HTERT RPE-1 (cell line): Measurements from ENCODE around the gene FGF18.
"Not testable (repeated sequence)": the region's sequence is repeated elsewhere in the genome, so short reads cannot be mapped to it uniquely, and the experiment has no call there.

Experiments
- in situ Hi-C: fragments of 300-500 bp; cut with MboI; formaldehyde crosslinking; loops from 4 replicates; pipeline ENCODE4 v1.14.3; 2020; ENCODE audit warnings: low sequenced_read_pairs

FGF18 gene

GRCh38 chr5:171418982-171419687, at the start of gene FGF18:
Gene FGF18, plus strand, starts transcription at chr5:171419647. Its CDS starts 553 bp downstream, at chr5:171420200.
- in situ Hi-C loops: no loop called here

GRCh38 chr5:171369898-171370297, 49.5 kb upstream of the FGF18 start:
- in situ Hi-C loops: no loop called here

- in situ Hi-C loops: not testable (repeated sequence)
Measured at GRCh38 chr5:171370881-171371280, 48.6 kb upstream of the FGF18 start.

GRCh38 chr5:171371326-171371725, 48.1 kb upstream of the FGF18 start:
- in situ Hi-C loops: no loop called here

GRCh38 chr5:171379961-171380360, 39.5 kb upstream of the FGF18 start:
- in situ Hi-C loops: no loop called here

GRCh38 chr5:171384416-171384815, 35.0 kb upstream of the FGF18 start:
- in situ Hi-C loops: not testable (repeated sequence)

- in situ Hi-C loops: not testable (repeated sequence)
Measured at GRCh38 chr5:171384999-171385398, 34.4 kb upstream of the FGF18 start.

- in situ Hi-C loops: no loop called here
Measured at GRCh38 chr5:171386006-171386671, 33.3 kb upstream of the FGF18 start.

- in situ Hi-C loops: no loop called here
Measured at GRCh38 chr5:171386861-171387344, 32.5 kb upstream of the FGF18 start.

- in situ Hi-C loops: no loop called here
Measured at GRCh38 chr5:171387345-171387969, 32.0 kb upstream of the FGF18 start, which contains the start of gene NPM1. Gene NPM1, plus strand, starts transcription at chr5:171387849. Its CDS starts 100 bp downstream, at chr5:171387949.

GRCh38 chr5:171387970-171388815, 31.3 kb upstream of the FGF18 start:
- in situ Hi-C loops: no loop called here

- in situ Hi-C loops: no loop called here
Measured at GRCh38 chr5:171388816-171389168, 30.7 kb upstream of the FGF18 start.

- in situ Hi-C loops: no loop called here
Measured at GRCh38 chr5:171390883-171391677, 28.4 kb upstream of the FGF18 start.

GRCh38 chr5:171391996-171392577, 27.4 kb upstream of the FGF18 start:
- in situ Hi-C loops: no loop called here

GRCh38 chr5:171392585-171393159, 26.8 kb upstream of the FGF18 start:
- in situ Hi-C loops: no loop called here

- in situ Hi-C loops: no loop called here
Measured at GRCh38 chr5:171395042-171395441, 24.4 kb upstream of the FGF18 start.

- in situ Hi-C loops: not testable (repeated sequence)
Measured at GRCh38 chr5:171396583-171396982, 22.9 kb upstream of the FGF18 start.

- in situ Hi-C loops: no loop called here
Measured at GRCh38 chr5:171397190-171397589, 22.3 kb upstream of the FGF18 start.

GRCh38 chr5:171397599-171397998, 21.8 kb upstream of the FGF18 start:
- in situ Hi-C loops: no loop called here
